ENCODE measurements around the gene RGMA. TPM values are rescaled to one million over a fixed set of nuclear protein-coding genes. Genes with fewer than 3 reads are reported as not detected.
"Not testable (repeated sequence)": the region's sequence is repeated elsewhere in the genome, so short reads cannot be mapped to it uniquely, and the experiment has no call there.

The RGMA gene
- total RNA-seq, 2 experiments from 2014 or later: not detected

- Mint-ChIP-seq H3K36me3 (ENCODE audit: low read depth) (no peaks in the 10 kb centered on the region), H3K27ac (peak overlapping the region; percentile 48), H3K27me3 (ENCODE audit: low read depth) (peaks cover 2% of the 10 kb centered on the region), H3K9me3 (ENCODE audit: insufficient read depth) (no peaks in the 10 kb centered on the region), H3K4me1 (ENCODE audit: low read depth) (peaks cover 2% of the 10 kb centered on the region), H3K4me3 (peak overlapping the region; percentile 19)
- CTCF ChIA-PET: interaction anchor here (0.8 to 1.6 kb wide), 8 partner anchors 7 to 1084 kb away, joined by 3 to 6 read pairs (median 3); no protein-coding TSS in a partner anchor
- POLR2A ChIA-PET: no interaction called here
- ATAC-seq (peak; percentile 79), DNase-seq (peak; percentile 63)
Observed at GRCh38 chr15:93035953-93036810, 52.8 kb downstream of the RGMA start.

- ATAC-seq (peak; percentile 11), DNase-seq (no peak)
- Mint-ChIP-seq H3K36me3 (ENCODE audit: low read depth) (no peaks in the 10 kb centered on the region), H3K9me3 (ENCODE audit: insufficient read depth) (no peaks in the 10 kb centered on the region), H3K27me3 (ENCODE audit: low read depth) (peaks cover 2% of the 10 kb centered on the region), H3K4me3 (no peak overlapping the region), H3K27ac (no peak overlapping the region), H3K4me1 (ENCODE audit: low read depth) (peaks cover 7% of the 10 kb centered on the region)
- ChIA-PET CTCF (interaction anchor here (1.0 to 1.3 kb wide), 4 partner anchors 12 to 1084 kb away, joined by 3 to 5 read pairs (median 3); no protein-coding TSS in a partner anchor), POLR2A (no interaction called here)
Observed at GRCh38 chr15:93035092-93035915, 53.7 kb downstream of the RGMA start.

- ChIA-PET CTCF (no interaction called here), POLR2A (no interaction called here)
- Mint-ChIP-seq H3K4me1 (ENCODE audit: low read depth) (peaks cover 14% of the 10 kb centered on the region), H3K4me3 (no peak overlapping the region), H3K36me3 (ENCODE audit: low read depth) (no peaks in the 10 kb centered on the region), H3K27ac (no peak overlapping the region), H3K27me3 (ENCODE audit: low read depth) (peaks cover 2% of the 10 kb centered on the region), H3K9me3 (ENCODE audit: insufficient read depth) (no peaks in the 10 kb centered on the region)
- no peak for DNase-seq
- no peak for ATAC-seq
Observed at GRCh38 chr15:93034512-93034911, 54.5 kb downstream of the RGMA start.

- Mint-ChIP-seq H3K27me3 (ENCODE audit: low read depth) (peaks cover 2% of the 10 kb centered on the region), H3K4me1 (ENCODE audit: low read depth) (peaks cover 17% of the 10 kb centered on the region), H3K4me3 (no peak overlapping the region), H3K36me3 (ENCODE audit: low read depth) (no peaks in the 10 kb centered on the region), H3K9me3 (ENCODE audit: insufficient read depth) (no peaks in the 10 kb centered on the region), H3K27ac (no peak overlapping the region)
- no peak for ATAC-seq
- DNase-seq: no peak
- ChIA-PET POLR2A (no interaction called here), CTCF (interaction anchor here (1.5 kb wide), 1 partner anchor 1086 kb away, joined by 8 read pairs; no protein-coding TSS in a partner anchor)
Observed at GRCh38 chr15:93033434-93034045, 55.5 kb downstream of the RGMA start.

- CTCF ChIA-PET: interaction anchor here (0.9 to 1.5 kb wide), 3 partner anchors 15 to 1087 kb away, joined by 3 to 8 read pairs (median 4); no protein-coding TSS in a partner anchor
- H3K27me3 Mint-ChIP-seq (ENCODE audit: low read depth); DNase-seq; H3K27ac Mint-ChIP-seq; ATAC-seq; H3K36me3 Mint-ChIP-seq (ENCODE audit: low read depth); H3K4me3 Mint-ChIP-seq; H3K9me3 Mint-ChIP-seq (ENCODE audit: insufficient read depth): not testable (repeated sequence)
- POLR2A ChIA-PET: interaction anchor here (0.6 kb wide), 1 partner anchor 235 kb away, joined by 4 read pairs; no protein-coding TSS in a partner anchor
- peaks cover 17% of the 10 kb centered on the region for H3K4me1 Mint-ChIP-seq (ENCODE audit: low read depth)
Observed at GRCh38 chr15:93032515-93033206, 56.4 kb downstream of the RGMA start.

GRCh38 chr15:93031557-93032384 is 57.2 kb downstream of the RGMA start:
- ATAC-seq; H3K36me3 Mint-ChIP-seq (ENCODE audit: low read depth); H3K27me3 Mint-ChIP-seq (ENCODE audit: low read depth); H3K4me3 Mint-ChIP-seq; H3K27ac Mint-ChIP-seq; DNase-seq; POLR2A ChIA-PET; H3K9me3 Mint-ChIP-seq (ENCODE audit: insufficient read depth): not testable (repeated sequence)
- CTCF ChIA-PET: interaction anchor here (1.1 to 4.3 kb wide), 6 partner anchors 9 to 1088 kb away, joined by 3 to 41 read pairs (median 9); no protein-coding TSS in a partner anchor
- peaks cover 17% of the 10 kb centered on the region for H3K4me1 Mint-ChIP-seq (ENCODE audit: low read depth)

GRCh38 chr15:93031103-93031464 is 57.9 kb downstream of the RGMA start:
- ATAC-seq: no peak

GRCh38 chr15:93030430-93031102 is 58.4 kb downstream of the RGMA start:
- DNase-seq (peak; percentile 77), ATAC-seq (peak; percentile 85)
- ChIA-PET CTCF (interaction anchor here (0.5 to 4.3 kb wide), 31 partner anchors 10 to 1089 kb away, joined by 3 to 41 read pairs (median 4); partner anchors contain the start of gene RGMA), POLR2A (no interaction called here)
- H3K4me1 Mint-ChIP-seq (ENCODE audit: low read depth): peaks cover 20% of the 10 kb centered on the region
- no peaks in the 10 kb centered on the region for H3K9me3 Mint-ChIP-seq (ENCODE audit: insufficient read depth)
- peaks cover 14% of the 10 kb centered on the region for H3K36me3 Mint-ChIP-seq (ENCODE audit: low read depth)
- no peak overlapping the region for H3K4me3 Mint-ChIP-seq
- no peaks in the 10 kb centered on the region for H3K27me3 Mint-ChIP-seq (ENCODE audit: low read depth)
- peak overlapping the region; percentile 33 for H3K27ac Mint-ChIP-seq

More at GRCh38 chr15:93031103-93031464, 57.9 kb downstream of the RGMA start:
- Mint-ChIP-seq H3K27ac (no peak overlapping the region), H3K4me1 (ENCODE audit: low read depth) (peaks cover 17% of the 10 kb centered on the region), H3K36me3 (ENCODE audit: low read depth) (peaks cover 9% of the 10 kb centered on the region), H3K9me3 (ENCODE audit: insufficient read depth) (no peaks in the 10 kb centered on the region), H3K4me3 (no peak overlapping the region), H3K27me3 (ENCODE audit: low read depth) (peaks cover 2% of the 10 kb centered on the region)
- POLR2A ChIA-PET: no interaction called here
- DNase-seq: no peak
- CTCF ChIA-PET: interaction anchor here (0.9 to 4.3 kb wide), 10 partner anchors 9 to 1089 kb away, joined by 3 to 41 read pairs (median 8); partner anchors contain the start of gene RGMA

GRCh38 chr15:93029836-93030429 is 59.1 kb downstream of the RGMA start:
- ChIA-PET POLR2A (no interaction called here), CTCF (interaction anchor here (0.5 to 4.3 kb wide), 34 partner anchors 7 to 1090 kb away, joined by 3 to 41 read pairs (median 4); partner anchors contain the start of gene RGMA)
- H3K27me3 Mint-ChIP-seq (ENCODE audit: low read depth): no peaks in the 10 kb centered on the region

More at GRCh38 chr15:93029836-93030429, 59.1 kb downstream of the RGMA start:
- Mint-ChIP-seq H3K36me3 (ENCODE audit: low read depth) (peaks cover 21% of the 10 kb centered on the region), H3K9me3 (ENCODE audit: insufficient read depth) (no peaks in the 10 kb centered on the region), H3K4me3 (no peak overlapping the region), H3K27ac (peak overlapping the region; percentile 63), H3K4me1 (ENCODE audit: low read depth) (peaks cover 27% of the 10 kb centered on the region)
- DNase-seq: no peak
- peak; percentile 9 for ATAC-seq

All from activated CD8-positive, alpha-beta T cell treated with anti-CD3 and anti-CD28 coated beads, Interleukin-2, amount 10 ng/mL, durations not matched to agents 7 days and 5 days (primary cell).